H1 (cell line): ENCODE data around the gene PPP1R9A. TPM values are rescaled to one million over a fixed set of nuclear protein-coding genes. Genes with fewer than 3 reads are reported as not detected.

Experiments
- CTCF ChIA-PET: fragments of 300-600 bp; sonication (Branson Sonifier 250); formaldehyde crosslinking; loops from one replicate; lab custom pipeline; 2021; ENCODE audit not compliant: partially characterized antibody; lab: Charles Lee
- POLR2A ChIA-PET: fragments of 300-600 bp; sonication (Branson Sonifier 250); formaldehyde crosslinking; loops from one replicate; lab custom pipeline; 2021; ENCODE audit warnings: inconsistent platforms; ENCODE audit not compliant: partially characterized antibody; lab: Charles Lee
- DNase-seq, 2 experiments: peaks; one replicate each; pipeline versions ENCODE4 v3.0.0 to v3.0.0-alpha.2; 2010 to 2022; ENCODE audit warnings: low spot score in 2 of 2, low read depth in 1 of 2, mixed read lengths in 1 of 2
- FAIRE-seq: peaks from 2 replicates; lab custom pipeline; 2011; peaks lifted over from hg19 to GRCh38; lab: Jason Lieb, UNC
- H2AFZ ChIP-seq: 2 replicates; pipeline ENCODE4 v1.8.1; 2012; ENCODE audit warnings: low read length, inconsistent platforms
- H2AK5ac ChIP-seq: 2 replicates; pipeline ENCODE4 v1.6.1; 2013; ENCODE audit warnings: low read depth, low read length
- H2BK120ac ChIP-seq: replicated peaks from 2 replicates; pipeline ENCODE3; 2013; ENCODE audit warnings: low read depth, low read length, inconsistent platforms
- H2BK12ac ChIP-seq: 2 replicates; pipeline ENCODE4 v1.6.1; 2013; ENCODE audit warnings: low read depth, low read length
- H2BK15ac ChIP-seq: 2 replicates; pipeline ENCODE4 v1.6.1; 2013; ENCODE audit warnings: low read length
- H2BK20ac ChIP-seq: 2 replicates; pipeline ENCODE4 v1.6.1; 2013; ENCODE audit warnings: low read length
- H2BK5ac ChIP-seq: 2 replicates; pipeline ENCODE4 v1.6.1; 2013; ENCODE audit warnings: low read depth, low read length
- H3K14ac ChIP-seq: 2 replicates; pipeline ENCODE4 v1.6.1; 2013; ENCODE audit warnings: inconsistent platforms; ENCODE audit not compliant: insufficient read length
- H3K18ac ChIP-seq: 2 replicates; pipeline ENCODE4 v1.6.1; 2013; ENCODE audit warnings: low read length; ENCODE audit errors: extremely low read depth
- H3K23ac ChIP-seq: 2 replicates; pipeline ENCODE4 v1.6.1; 2013; ENCODE audit warnings: inconsistent platforms; ENCODE audit not compliant: insufficient read length
- H3K23me2 ChIP-seq: 2 replicates; pipeline ENCODE4 v1.6.1; 2013; ENCODE audit warnings: low read depth, low read length
- H3K27ac ChIP-seq: 2 replicates; pipeline ENCODE4 v1.6.1; 2011; ENCODE audit warnings: low read depth, low read length, inconsistent platforms
- H3K27me3 ChIP-seq, 4 experiments: replicated peaks in 1 of 4; 1 replicate in 1 of 4; 2 replicates in 3 of 4; pipeline versions ENCODE4 v1.6.1 to v1.8.1; 2011 to 2013; ENCODE audit warnings: low read length in 3 of 4, mild to moderate bottlenecking in 3 of 4, inconsistent platforms in 2 of 4, mixed read lengths in 2 of 4, moderate library complexity in 1 of 4; ENCODE audit not compliant: control insufficient read depth in 3 of 4, insufficient read depth in 3 of 4; ENCODE audit errors: extremely low read depth in 1 of 4
- H3K36me3 ChIP-seq, 4 experiments: 2 replicates each; pipeline versions ENCODE4 v1.6.1 to v1.8.1; 2011 to 2013; ENCODE audit warnings: mild to moderate bottlenecking in 4 of 4, low read length in 3 of 4, moderate library complexity in 2 of 4, control low read depth in 1 of 4, inconsistent platforms in 1 of 4; ENCODE audit not compliant: insufficient read depth in 4 of 4, control insufficient read depth in 2 of 4
- H3K4ac ChIP-seq: replicated peaks from 2 replicates; pipeline ENCODE3; 2013; ENCODE audit warnings: low read length, low read depth, mixed read lengths, inconsistent platforms; ENCODE audit not compliant: insufficient read length
- H3K4me1 ChIP-seq, 4 experiments: replicated peaks in 1 of 4; 1 replicate in 1 of 4; 2 replicates in 3 of 4; pipeline versions ENCODE4 v1.6.1 to v1.8.1; 2011 to 2013; ENCODE audit warnings: low read length in 3 of 4, inconsistent platforms in 2 of 4, mixed read lengths in 1 of 4; ENCODE audit not compliant: insufficient read depth in 4 of 4, control insufficient read depth in 3 of 4
- H3K4me2 ChIP-seq, 2 experiments: 2 replicates each; pipeline versions ENCODE4 v1.6.1 to v1.8.1; 2011 to 2013; ENCODE audit warnings: low read depth in 2 of 2, low read length in 2 of 2, control low read depth in 1 of 2, inconsistent platforms in 1 of 2, mild to moderate bottlenecking in 1 of 2; ENCODE audit not compliant: insufficient read depth in 1 of 2
- H3K4me3 ChIP-seq, 4 experiments: fragments of 200-600, 300-600 bp in 1 of 4; sonication (generic), shearing (Covaris generic), sonication (Bioruptor Twin) in 1 of 4; 2 replicates each; pipeline versions ENCODE4 v1.5.1 to v1.8.1; 2011 to 2016; ENCODE audit warnings: low read length in 4 of 4, low read depth in 3 of 4, control low read depth in 2 of 4, inconsistent platforms in 2 of 4, mild to moderate bottlenecking in 2 of 4, mixed read lengths in 1 of 4, moderate library complexity in 1 of 4; ENCODE audit not compliant: insufficient read depth in 2 of 4; ENCODE audit errors: extremely low read depth in 1 of 4
- H3K56ac ChIP-seq: replicated peaks from 2 replicates; pipeline ENCODE3; 2013; ENCODE audit warnings: low read depth, mild to moderate bottlenecking, mixed read lengths, low read length, inconsistent platforms; ENCODE audit not compliant: insufficient read length
- H3K79me1 ChIP-seq: 2 replicates; pipeline ENCODE4 v1.6.1; 2013; ENCODE audit warnings: low read depth, low read length, control low read depth
- H3K79me2 ChIP-seq, 2 experiments: 2 replicates each; pipeline versions ENCODE4 v1.6.1 to v1.8.1; 2012 to 2013; ENCODE audit warnings: low read length in 2 of 2, mild to moderate bottlenecking in 2 of 2, inconsistent platforms in 1 of 2; ENCODE audit not compliant: insufficient read depth in 2 of 2, control insufficient read depth in 1 of 2
- H3K9ac ChIP-seq, 4 experiments: replicated peaks in 1 of 4; 1 replicate in 1 of 4; 2 replicates in 3 of 4; pipeline versions ENCODE4 v1.6.1 to v1.8.1; 2011 to 2013; ENCODE audit warnings: low read depth in 3 of 4, low read length in 3 of 4, control low read depth in 2 of 4, mild to moderate bottlenecking in 2 of 4, moderate library complexity in 2 of 4, inconsistent platforms in 1 of 4; ENCODE audit errors: extremely low read depth in 1 of 4
- H3K9me3 ChIP-seq, 2 experiments: 2 replicates each; pipeline versions ENCODE4 v1.6.1 to v1.8.1; 2012 to 2013; ENCODE audit warnings: mild to moderate bottlenecking in 2 of 2, moderate library complexity in 2 of 2, control low read depth in 1 of 2, inconsistent platforms in 1 of 2, low read depth in 1 of 2, low read length in 1 of 2, mixed read lengths in 1 of 2; ENCODE audit not compliant: insufficient read depth in 2 of 2
- H4K20me1 ChIP-seq, 2 experiments: replicated peaks in 1 of 2; 2 replicates each; pipeline versions ENCODE3 to v1.8.1; 2011 to 2013; ENCODE audit warnings: inconsistent platforms in 2 of 2, low read length in 2 of 2, mild to moderate bottlenecking in 1 of 2; ENCODE audit not compliant: insufficient read depth in 2 of 2, control insufficient read depth in 1 of 2
- H4K5ac ChIP-seq: 2 replicates; pipeline ENCODE4 v1.6.1; 2013; ENCODE audit warnings: low read length, low read depth, mixed read lengths, inconsistent platforms; ENCODE audit not compliant: insufficient read length
- H4K8ac ChIP-seq: 2 replicates; pipeline ENCODE4 v1.8.0; 2013; ENCODE audit warnings: mild to moderate bottlenecking, moderate library complexity, low read length, inconsistent platforms; ENCODE audit not compliant: insufficient read depth; ENCODE audit errors: extremely low read depth
- H4K91ac ChIP-seq: replicated peaks from 2 replicates; pipeline ENCODE3; 2013; ENCODE audit warnings: low read length, mixed read lengths, inconsistent platforms; ENCODE audit not compliant: insufficient read length
- BCL11A ChIP-seq, 2 experiments: IDR thresholded peaks; one replicate each; pipeline ENCODE4 v1.6.1; 2011; ENCODE audit warnings: low read depth in 2 of 2, low read length in 2 of 2, mild to moderate bottlenecking in 2 of 2
- CREB1 ChIP-seq: IDR thresholded peaks from 2 replicates; pipeline ENCODE4 v1.6.1; 2012; ENCODE audit warnings: inconsistent platforms
- NRF1 ChIP-seq: IDR thresholded peaks from 2 replicates; pipeline ENCODE4 v1.6.1; 2011; ENCODE audit warnings: mild to moderate bottlenecking, low read depth, low read length, improper control_type of control experiment
- POLR2A ChIP-seq, 2 experiments: IDR thresholded peaks; 1 replicate in 1 of 2; 2 replicates in 1 of 2; pipeline ENCODE4 v1.6.1; 2011; ENCODE audit warnings: low read depth in 2 of 2, low read length in 2 of 2, mild to moderate bottlenecking in 2 of 2; ENCODE audit errors: control extremely low read depth in 1 of 2
- WGBS, 2 experiments: shearing (Covaris generic) in 1 of 2; methylation state at CpG; one replicate each; pipeline versions ENCODE4 v1.1.6 to v1.1.7; 2013 to 2015; ENCODE audit warnings: low lambda C conversion rate in 2 of 2, mixed read lengths in 2 of 2, inconsistent platforms in 1 of 2, low coverage in 1 of 2, missing lambda C conversion rate in 1 of 2; ENCODE audit not compliant: insufficient replicate concordance in 2 of 2, insufficient coverage in 1 of 2, insufficient read length in 1 of 2; ENCODE audit errors: extremely low coverage in 1 of 2, missing lambda C conversion rate in 1 of 2; 5-methylcytosine and 5-hydroxymethylcytosine counted together
- polyA plus RNA-seq, 7 experiments: library from polyadenylated mRNA; depleted of rRNA in 3 of 7; stranded (reverse) in 5 of 7; unstranded in 2 of 7; fragments of >200 nt in 5 of 7; fragments of 200-250 nt in 2 of 7; gene quantifications; 1 replicate in 5 of 7; 2 replicates in 1 of 7; 4 replicates in 1 of 7; pipeline versions ENCODE4 v1.2.1 to v1.2.3, GENCODE V29; 2011 to 2013; ENCODE audit warnings: missing spikeins in 2 of 7, mixed read lengths in 2 of 7
- total RNA-seq: library from RNA; stranded (reverse); fragmentation: NEBNext Ultra II Directional; extraction: Animal tissue kit (Norgen Biotek cat#: 25700); gene quantifications from 2 replicates; pipeline ENCODE4 v1.2.1, GENCODE V29; 2021
- TF ChIP-seq, protein P1 (sequence below): IDR thresholded peaks from 2 replicates; pipeline ENCODE4 v1.6.1; 2012; ENCODE audit warnings: low read length, inconsistent platforms

Gene PPP1R9A
- total and polyA plus RNA-seq, 2 of the 8 experiments (the other 6 are each of a cell fraction or from before 2014, with no cell fraction given) = 3.0 to 20.3 TPM

DNA sequence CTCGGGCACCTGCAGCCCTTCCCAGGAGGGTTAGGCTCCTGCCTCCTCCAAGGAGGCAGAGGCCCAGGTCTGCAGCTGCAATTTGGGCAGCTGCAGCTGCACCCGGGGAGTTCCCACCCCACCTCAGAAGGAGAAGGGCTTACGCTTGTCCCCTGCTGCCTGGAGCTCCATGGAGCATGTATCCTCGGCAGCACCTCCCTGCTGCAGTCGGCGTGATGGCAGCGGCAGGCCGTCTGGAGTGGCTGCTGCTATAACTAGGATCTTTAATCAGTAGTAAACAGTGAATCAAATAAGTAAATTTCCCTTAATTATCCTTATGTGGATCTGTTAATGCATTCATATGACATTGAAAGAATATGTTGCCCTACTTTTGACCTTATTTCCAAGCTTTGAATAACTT, 250.0 kb downstream of the PPP1R9A start:
- Histone ChIP-seq H3K23me2 (no peaks in the 10 kb centered on the region), H4K8ac (no peak overlapping the region; the same call in 1 of the 2 replicates), H3K56ac (no peak overlapping the region), H3K9ac (no peak overlapping the region), H2BK15ac (no peak overlapping the region), H4K91ac (no peak overlapping the region), H3K4me3 (no peak overlapping the region), H2BK12ac (no peak overlapping the region), H3K27ac (no peak overlapping the region), H2BK5ac (no peak overlapping the region), H3K4me1 (no peaks in the 10 kb centered on the region), H3K23ac (no peak overlapping the region), H3K4ac (no peak overlapping the region), H3K36me3 (no peaks in the 10 kb centered on the region), H3K9me3 (no peaks in the 10 kb centered on the region), H3K18ac (no peak overlapping the region), H3K79me1 (no peaks in the 10 kb centered on the region), H3K27me3 (no peaks in the 10 kb centered on the region), H3K4me2 (no peak overlapping the region), H3K79me2 (no peaks in the 10 kb centered on the region), H2BK20ac (no peak overlapping the region), H3K14ac (no peak overlapping the region), H4K20me1 (peaks cover 0 to 2% of the 10 kb centered on the region in 2 experiments), H2AK5ac (no peak overlapping the region), H2BK120ac (no peak overlapping the region), H2AFZ (no peak overlapping the region), H4K5ac (no peak overlapping the region)
- POLR2A ChIA-PET = interaction anchor here (0.8 kb wide), 1 partner anchor 11 kb away, joined by 3 read pairs; no protein-coding TSS in a partner anchor
- DNase-seq (no peak), FAIRE-seq (no peak)
- CTCF ChIA-PET = no interaction called here
- 92% methylated on average over 7 of the region's 8 CpGs; no CpG with 5 or more reads in 1 of the 2 experiments for WGBS, 2 experiments
- TF ChIP-seq POLR2A (IDR thresholded peaks at IDR 0.05; ENCODE audit: control extremely low read depth in 1 of 2, low read depth in 2 of 2, low read length in 2 of 2) (no peak), BCL11A (IDR thresholded peaks at IDR 0.05; ENCODE audit: low read depth in 2 of 2, low read length in 2 of 2) (no peak), CREB1 (no peak), NRF1 (no peak)
- TF ChIP-seq, protein P1, sequence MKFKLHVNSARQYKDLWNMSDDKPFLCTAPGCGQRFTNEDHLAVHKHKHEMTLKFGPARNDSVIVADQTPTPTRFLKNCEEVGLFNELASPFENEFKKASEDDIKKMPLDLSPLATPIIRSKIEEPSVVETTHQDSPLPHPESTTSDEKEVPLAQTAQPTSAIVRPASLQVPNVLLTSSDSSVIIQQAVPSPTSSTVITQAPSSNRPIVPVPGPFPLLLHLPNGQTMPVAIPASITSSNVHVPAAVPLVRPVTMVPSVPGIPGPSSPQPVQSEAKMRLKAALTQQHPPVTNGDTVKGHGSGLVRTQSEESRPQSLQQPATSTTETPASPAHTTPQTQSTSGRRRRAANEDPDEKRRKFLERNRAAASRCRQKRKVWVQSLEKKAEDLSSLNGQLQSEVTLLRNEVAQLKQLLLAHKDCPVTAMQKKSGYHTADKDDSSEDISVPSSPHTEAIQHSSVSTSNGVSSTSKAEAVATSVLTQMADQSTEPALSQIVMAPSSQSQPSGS = no peak
